ENCODE results near the gene CADM2. TPM values are rescaled to one million over a fixed set of nuclear protein-coding genes. Genes with fewer than 3 reads are reported as not detected.

The CADM2 gene
- total RNA-seq, 1 donor from 2014 or later, result 4.4 TPM

DNA sequence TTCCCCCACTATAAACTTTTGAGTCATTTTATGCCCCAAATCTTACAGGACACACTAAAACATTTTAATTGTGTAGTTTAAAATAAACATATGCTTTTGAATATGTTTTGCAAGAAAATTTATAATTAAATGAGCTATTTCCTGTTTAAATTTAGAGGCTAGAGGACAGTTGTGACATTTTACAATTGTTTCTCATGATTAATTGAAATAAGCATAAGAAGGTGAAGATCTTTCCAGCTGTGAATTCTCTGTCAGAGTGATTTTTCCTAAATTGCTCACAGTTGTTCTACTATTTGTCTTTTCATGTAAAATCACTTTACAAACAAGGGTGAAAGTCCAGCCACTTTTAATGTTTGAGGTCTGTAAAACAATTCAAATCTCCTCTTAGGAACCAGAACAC, 892.3 kb downstream of the CADM2 start:
- no peak overlapping the region for H3K27ac Mint-ChIP-seq
- peaks cover 6% of the 10 kb centered on the region for H3K9me3 Mint-ChIP-seq (ENCODE audit: low read depth)
- no peaks in the 10 kb centered on the region for H3K27me3 Mint-ChIP-seq
- TF ChIP-seq, protein P1, sequence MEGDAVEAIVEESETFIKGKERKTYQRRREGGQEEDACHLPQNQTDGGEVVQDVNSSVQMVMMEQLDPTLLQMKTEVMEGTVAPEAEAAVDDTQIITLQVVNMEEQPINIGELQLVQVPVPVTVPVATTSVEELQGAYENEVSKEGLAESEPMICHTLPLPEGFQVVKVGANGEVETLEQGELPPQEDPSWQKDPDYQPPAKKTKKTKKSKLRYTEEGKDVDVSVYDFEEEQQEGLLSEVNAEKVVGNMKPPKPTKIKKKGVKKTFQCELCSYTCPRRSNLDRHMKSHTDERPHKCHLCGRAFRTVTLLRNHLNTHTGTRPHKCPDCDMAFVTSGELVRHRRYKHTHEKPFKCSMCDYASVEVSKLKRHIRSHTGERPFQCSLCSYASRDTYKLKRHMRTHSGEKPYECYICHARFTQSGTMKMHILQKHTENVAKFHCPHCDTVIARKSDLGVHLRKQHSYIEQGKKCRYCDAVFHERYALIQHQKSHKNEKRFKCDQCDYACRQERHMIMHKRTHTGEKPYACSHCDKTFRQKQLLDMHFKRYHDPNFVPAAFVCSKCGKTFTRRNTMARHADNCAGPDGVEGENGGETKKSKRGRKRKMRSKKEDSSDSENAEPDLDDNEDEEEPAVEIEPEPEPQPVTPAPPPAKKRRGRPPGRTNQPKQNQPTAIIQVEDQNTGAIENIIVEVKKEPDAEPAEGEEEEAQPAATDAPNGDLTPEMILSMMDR (IDR thresholded peaks at IDR 0.05; ENCODE audit: unreplicated experiment), result no peak
- no peaks in the 10 kb centered on the region for H3K36me3 Mint-ChIP-seq (ENCODE audit: insufficient read depth)
- DNase-seq (ENCODE audit: low spot score, unreplicated experiment), result no peak
- no peak overlapping the region for H3K4me3 Mint-ChIP-seq (ENCODE audit: low read depth)
- peaks cover 6% of the 10 kb centered on the region for H3K4me1 Mint-ChIP-seq (ENCODE audit: low read depth)

DNA sequence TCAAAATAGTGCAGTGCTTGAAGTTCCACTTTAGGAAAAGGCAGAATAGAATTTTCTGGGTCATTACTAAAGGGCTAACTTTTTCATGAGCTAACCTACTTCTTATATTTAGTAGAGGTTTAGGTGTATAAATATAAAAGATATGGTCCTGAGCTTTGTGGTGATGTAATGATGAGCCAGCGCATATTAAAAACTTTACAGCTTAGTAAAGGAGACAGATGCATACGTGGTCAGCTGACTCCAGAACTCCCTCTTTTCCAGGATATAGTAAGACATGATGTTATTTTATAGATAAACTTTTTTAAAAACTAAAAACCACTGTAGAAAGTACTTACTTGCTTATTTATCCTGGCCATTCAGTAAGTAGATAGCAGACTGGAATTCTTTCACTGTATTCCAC, 895.0 kb downstream of the CADM2 start:
- DNase-seq (ENCODE audit: low spot score, unreplicated experiment), result no peak
- Mint-ChIP-seq H3K4me1 (ENCODE audit: low read depth) (peaks cover 6% of the 10 kb centered on the region), H3K27me3 (no peaks in the 10 kb centered on the region), H3K9me3 (ENCODE audit: low read depth) (peaks cover 6% of the 10 kb centered on the region), H3K36me3 (ENCODE audit: insufficient read depth) (no peaks in the 10 kb centered on the region), H3K4me3 (ENCODE audit: low read depth) (no peak overlapping the region), H3K27ac (no peak overlapping the region)
- TF ChIP-seq, protein P1 (IDR thresholded peaks at IDR 0.05; ENCODE audit: unreplicated experiment), result no peak

DNA sequence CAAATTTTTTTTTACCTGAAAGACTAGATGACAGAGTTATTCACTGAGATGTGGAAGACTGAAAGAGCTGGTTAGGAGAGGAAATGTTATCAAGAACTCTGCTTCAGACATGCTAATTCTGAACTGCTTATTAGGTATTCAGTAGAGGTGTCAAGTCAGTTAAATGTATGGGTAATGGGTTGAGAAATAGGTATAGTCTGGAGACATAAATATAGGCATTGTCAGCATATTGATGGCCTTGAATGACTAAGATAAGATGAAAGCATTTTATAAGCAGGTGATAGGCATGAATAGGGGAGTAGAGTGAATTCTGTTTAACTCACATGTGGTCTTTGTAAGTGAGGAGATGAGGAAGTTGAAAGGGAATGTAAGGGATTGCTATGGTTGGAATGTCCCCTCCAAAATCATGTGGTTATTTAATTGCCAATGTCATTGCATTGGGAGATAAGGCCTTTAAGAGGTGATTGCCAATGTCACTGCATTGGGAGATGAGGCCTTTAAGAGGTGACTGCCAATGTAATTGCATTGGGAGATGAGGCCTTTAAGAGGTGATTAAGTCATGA, 904.2 kb downstream of the CADM2 start:
- Mint-ChIP-seq H3K4me1 (ENCODE audit: low read depth) (no peaks in the 10 kb centered on the region), H3K27me3 (no peaks in the 10 kb centered on the region), H3K4me3 (ENCODE audit: low read depth) (no peak overlapping the region), H3K36me3 (ENCODE audit: insufficient read depth) (no peaks in the 10 kb centered on the region), H3K9me3 (ENCODE audit: low read depth) (no peaks in the 10 kb centered on the region), H3K27ac (no peak overlapping the region)
- TF ChIP-seq, protein P1 (IDR thresholded peaks at IDR 0.05; ENCODE audit: unreplicated experiment), result no peak
- no peak for DNase-seq (ENCODE audit: low spot score, unreplicated experiment)

DNA sequence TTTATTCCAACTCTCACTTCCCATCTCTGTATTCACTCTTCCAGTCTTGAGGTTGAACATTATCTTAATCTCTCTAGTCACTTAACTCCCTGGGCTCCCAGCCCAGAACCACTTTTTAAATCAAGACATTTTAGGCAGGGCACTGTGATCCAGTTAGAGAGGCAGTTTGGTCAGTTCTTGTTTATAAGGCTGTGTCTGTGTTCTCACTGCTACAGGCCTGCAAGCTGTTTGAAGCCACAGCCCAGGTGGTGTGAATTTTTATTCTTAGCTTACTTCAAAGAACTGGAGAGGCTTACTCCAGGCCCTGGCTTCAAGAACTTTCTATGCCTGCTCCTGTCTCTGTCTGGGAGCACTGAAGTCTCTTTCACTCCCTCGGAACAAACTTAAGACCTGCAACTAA, 906.1 kb downstream of the CADM2 start:
- no peak for DNase-seq (ENCODE audit: low spot score, unreplicated experiment)
- H3K4me3 Mint-ChIP-seq (ENCODE audit: low read depth), result no peak overlapping the region
- H3K4me1 Mint-ChIP-seq (ENCODE audit: low read depth), result no peaks in the 10 kb centered on the region
- TF ChIP-seq, protein P1 (IDR thresholded peaks at IDR 0.05; ENCODE audit: unreplicated experiment), result no peak
- no peaks in the 10 kb centered on the region for H3K27me3 Mint-ChIP-seq
- no peaks in the 10 kb centered on the region for H3K9me3 Mint-ChIP-seq (ENCODE audit: low read depth)
- H3K36me3 Mint-ChIP-seq (ENCODE audit: insufficient read depth), result no peaks in the 10 kb centered on the region
- H3K27ac Mint-ChIP-seq, result no peak overlapping the region

DNA sequence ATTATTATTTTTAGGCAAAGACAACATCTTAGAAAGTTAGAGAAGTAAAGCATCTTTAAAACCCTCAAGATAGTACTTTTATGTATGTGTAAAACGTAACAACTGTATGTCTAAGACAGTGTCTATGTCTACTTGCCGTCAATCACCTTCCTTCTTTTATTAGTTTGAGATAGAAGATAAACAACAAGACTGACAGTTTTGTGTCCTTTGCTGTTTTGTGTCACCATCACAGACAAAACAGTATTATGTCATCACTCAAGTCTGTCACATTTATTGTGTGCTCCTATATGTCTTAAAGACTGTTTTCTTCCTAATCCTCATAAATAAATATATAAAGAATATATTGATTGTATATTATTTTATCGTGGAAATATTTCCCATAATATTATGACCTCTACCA, 908.3 kb downstream of the CADM2 start:
- Mint-ChIP-seq H3K4me3 (ENCODE audit: low read depth) (no peak overlapping the region), H3K4me1 (ENCODE audit: low read depth) (no peaks in the 10 kb centered on the region)

More for the DNA sequence above, 908.3 kb downstream of the CADM2 start:
- no peak for DNase-seq (ENCODE audit: low spot score, unreplicated experiment)
- Mint-ChIP-seq H3K36me3 (ENCODE audit: insufficient read depth) (no peaks in the 10 kb centered on the region), H3K9me3 (ENCODE audit: low read depth) (no peaks in the 10 kb centered on the region), H3K27ac (no peak overlapping the region), H3K27me3 (no peaks in the 10 kb centered on the region)
- TF ChIP-seq, protein P1 (IDR thresholded peaks at IDR 0.05; ENCODE audit: unreplicated experiment), result no peak
